Measurements from ENCODE around the gene ADAMTSL1.

Gene ADAMTSL1

GRCh38 chr9:18786196-18786595 is 312.2 kb downstream of the ADAMTSL1 start:
- DNase-seq, result no peak

DNA sequence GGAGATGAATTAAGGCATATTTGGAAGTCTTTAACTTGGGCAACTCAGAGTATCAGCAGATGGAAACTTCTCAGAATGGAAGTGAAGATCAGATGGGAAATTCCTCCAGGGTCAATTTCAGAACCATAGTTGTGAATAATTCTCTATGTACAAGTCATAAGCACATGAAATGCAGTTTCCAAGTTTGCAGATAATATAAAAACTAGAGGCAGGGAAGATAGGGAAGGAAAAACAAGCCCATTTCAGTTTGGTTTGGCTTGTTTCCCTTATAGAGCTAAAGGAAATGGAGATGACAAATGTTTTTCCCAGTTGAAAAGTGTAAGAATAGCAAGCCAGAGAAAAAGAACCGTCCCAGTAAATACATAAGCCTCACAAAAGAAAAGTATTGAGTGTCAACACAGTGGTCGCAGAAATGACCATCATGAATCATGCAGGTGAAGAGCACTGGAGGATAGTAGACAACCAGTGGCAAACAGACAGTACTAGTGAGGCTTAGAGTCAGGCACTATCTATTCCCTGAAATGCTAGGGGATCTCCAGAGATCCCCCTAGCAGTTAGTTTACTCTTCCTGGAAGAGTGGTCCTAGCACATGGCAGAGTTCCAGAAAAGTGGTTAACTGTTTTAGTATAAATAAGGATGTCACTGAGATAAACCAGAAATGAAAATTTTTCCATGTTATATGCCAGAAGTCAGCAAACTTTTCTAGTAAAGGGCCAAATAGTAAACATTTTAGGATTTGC is 313.1 kb downstream of the ADAMTSL1 start:
- DNase-seq, result no peak

DNA sequence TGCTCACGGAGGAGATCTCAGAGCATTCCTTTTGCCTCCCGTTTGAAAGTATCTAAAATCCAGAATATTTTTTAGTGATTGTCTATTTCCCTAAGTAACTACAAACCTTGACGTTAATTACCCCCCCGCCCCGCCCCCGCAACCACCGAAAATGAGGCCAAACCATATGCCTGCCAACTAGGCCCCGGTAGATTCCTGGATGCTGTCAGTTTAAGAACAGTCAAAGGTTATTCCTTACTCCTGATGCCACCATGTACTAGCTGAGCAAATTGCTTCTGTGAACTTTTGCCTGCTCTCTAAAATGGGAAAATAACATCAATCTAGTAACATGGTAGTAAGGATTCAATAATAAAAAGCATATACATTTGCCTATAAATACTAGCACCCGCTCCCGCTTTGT is 314.3 kb downstream of the ADAMTSL1 start:
- DNase-seq, result no peak

GRCh38 chr9:18791074-18791473 is 317.1 kb downstream of the ADAMTSL1 start:
- DNase-seq, result no peak

- DNase-seq, result no peak
Measured at GRCh38 chr9:18793122-18793521, 319.2 kb downstream of the ADAMTSL1 start.

- no peak for DNase-seq
Measured at GRCh38 chr9:18795947-18796671, 322.2 kb downstream of the ADAMTSL1 start.

- no peak for DNase-seq
Measured at GRCh38 chr9:18796696-18797270, 322.8 kb downstream of the ADAMTSL1 start.

DNA sequence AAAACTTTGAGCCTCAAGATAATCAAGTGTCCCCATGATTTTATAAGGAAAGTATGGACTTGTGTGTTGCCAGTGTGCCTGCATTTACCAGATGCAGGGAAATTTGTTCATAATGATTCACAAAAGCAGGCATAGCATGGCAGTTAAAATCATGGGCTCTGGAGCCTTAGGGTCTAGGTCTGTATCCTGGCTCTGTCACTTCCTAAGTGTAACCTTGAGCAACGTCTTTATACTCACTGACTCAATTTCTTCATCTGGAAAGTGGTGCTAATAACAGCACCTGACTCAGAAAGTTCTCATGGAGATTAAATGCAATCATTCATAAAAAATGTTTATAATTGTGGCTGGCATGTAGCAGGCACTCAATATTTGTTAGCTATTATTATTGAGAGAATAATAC is 324.2 kb downstream of the ADAMTSL1 start:
- no peak for DNase-seq

GRCh38 chr9:18798508-18799290 is 324.7 kb downstream of the ADAMTSL1 start:
- no peak for DNase-seq

GRCh38 chr9:18799428-18799827 is 325.5 kb downstream of the ADAMTSL1 start:
- DNase-seq, result no peak

DNA sequence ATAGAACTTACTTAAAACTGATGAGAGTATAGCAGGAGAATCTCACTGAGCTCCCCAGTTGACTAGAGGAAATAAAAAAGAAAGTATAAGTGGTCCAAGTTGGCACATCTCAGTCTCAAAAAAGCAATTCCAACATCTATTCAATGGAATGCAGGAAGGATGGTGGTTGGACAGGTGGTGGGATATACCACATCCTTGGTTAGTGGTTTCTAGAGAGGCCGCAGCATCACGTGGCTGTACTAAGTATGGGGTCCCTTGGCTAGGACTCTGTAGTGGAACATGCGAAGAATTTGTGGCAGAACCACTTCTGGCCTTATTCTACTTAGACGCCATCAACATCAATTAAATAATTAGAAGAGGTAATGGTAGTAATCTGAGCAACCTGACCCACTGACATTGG is 326.6 kb downstream of the ADAMTSL1 start:
- DNase-seq, result no peak

DNA sequence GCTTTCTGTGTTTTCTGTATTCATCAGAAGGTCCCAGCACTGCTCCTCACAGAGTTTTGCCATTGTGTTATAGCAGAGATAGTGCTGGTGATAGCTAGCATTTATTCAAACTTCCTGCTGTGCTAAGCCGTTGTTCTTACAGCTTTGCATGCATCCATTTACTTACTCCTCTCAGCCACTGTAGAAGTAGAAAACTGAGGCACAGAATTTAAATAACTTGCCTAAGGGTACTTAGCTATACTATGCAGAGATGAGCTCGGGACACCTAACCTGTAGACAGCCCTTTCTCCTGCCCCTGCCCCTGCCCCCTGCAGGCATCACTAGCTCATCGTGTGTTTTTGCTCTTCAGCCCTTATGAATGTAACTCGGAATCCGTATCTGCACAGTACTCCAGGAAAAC is 331.4 kb downstream of the ADAMTSL1 start:
- DNase-seq, result no peak

DNA sequence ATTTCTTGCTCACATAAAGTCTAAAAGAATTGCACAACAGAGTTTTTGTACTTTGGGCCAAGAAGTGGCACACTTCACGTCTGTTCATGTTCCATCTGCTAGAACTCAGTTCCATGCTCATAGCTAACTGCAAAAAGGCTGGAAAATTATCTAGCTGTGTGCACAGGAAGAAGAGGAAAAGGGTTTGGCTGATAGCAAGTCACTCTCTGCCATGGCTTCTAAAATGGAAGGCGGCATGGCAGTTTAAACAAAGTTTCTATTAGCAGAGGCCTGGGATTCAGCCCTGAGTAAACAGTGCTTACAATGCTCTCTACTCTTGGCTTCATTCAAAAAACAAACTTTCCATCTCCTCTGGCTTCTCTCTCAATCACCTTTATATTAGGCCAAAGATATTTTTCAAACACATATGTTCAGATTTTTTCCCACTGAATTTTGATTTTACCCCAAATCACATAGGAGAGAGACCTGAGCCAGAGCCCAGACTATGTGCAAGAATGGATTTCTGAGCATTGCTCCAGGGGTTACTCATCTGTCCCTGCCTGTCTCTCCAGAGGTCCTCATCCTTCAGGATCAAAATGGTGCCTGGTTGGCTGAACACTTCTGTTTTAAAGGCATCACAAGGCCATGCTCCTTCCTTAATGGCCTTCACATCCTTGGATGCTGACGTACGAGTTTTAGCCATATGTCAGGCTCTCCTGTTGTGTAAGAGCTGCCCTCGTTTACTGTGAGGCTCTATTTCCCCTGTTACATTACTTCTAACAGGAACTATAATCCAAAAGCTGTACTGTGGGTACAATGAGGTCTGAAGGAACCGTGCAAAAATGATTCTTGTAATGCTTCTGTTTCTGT is 332.5 kb downstream of the ADAMTSL1 start:
- no peak for DNase-seq

- DNase-seq, result no peak
Measured at GRCh38 chr9:18810581-18810980, 336.6 kb downstream of the ADAMTSL1 start.

DNA sequence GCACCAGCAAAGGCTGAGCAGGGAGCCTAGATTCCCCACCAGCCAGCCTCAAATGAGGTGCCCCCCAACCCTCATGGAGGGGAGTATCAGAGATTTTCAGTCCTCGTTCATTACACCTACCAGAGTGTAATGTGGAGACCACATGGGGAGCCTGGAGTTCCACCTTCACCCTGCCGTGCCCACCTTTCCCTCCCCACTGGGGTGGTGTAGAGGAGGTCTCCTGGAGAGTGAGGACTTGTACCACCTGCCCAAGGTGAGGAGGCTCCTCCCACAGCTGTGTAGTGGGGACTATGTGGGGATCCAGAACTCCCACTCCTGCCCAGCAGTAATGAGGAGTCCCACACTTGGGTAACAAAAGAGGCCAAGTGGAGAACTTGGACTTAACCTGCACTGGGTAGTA is 337.2 kb downstream of the ADAMTSL1 start:
- DNase-seq, result no peak

GRCh38 chr9:18819418-18819817 is 345.5 kb downstream of the ADAMTSL1 start:
- DNase-seq, result no peak

GRCh38 chr9:18820566-18821095 is 346.7 kb downstream of the ADAMTSL1 start:
- no peak for DNase-seq

DNA sequence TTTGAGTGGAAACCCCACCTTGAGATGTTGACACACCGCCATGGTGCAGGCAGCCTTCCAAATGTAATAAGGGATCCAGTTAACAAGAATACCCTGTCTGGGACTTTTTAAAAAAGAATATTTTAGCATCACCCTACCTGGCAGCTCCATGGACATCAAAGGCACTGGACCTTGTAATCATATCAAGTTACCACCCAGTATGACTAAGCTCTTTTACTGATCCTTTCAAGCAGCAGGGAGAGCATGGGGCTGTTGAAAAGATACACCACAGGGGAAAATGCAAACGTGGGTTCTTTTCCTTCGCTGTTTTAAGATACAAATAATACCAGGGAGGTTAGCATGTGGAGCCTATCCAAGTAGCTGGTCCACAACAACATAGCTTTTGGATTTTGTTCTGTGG is 347.8 kb downstream of the ADAMTSL1 start:
- no peak for DNase-seq

DNA sequence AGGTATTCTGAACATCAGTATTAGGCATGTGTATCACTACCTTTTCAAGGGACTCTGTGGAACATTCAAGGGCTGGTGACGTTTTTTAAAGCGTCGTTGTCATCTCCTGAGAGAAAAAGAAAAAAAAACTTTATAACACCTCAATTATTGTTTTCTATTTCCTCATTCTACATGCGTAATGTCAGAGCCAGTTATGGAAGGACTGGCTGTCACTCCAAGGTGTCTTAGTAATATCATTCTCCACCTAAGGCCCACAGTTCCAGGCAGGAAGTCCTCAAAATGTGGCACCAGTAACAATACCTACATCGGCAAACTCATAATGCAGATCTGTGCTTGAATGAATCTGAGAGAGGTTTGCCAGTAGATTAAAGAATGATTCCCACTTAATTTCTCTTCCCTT is 348.9 kb downstream of the ADAMTSL1 start:
- no peak for DNase-seq

DNA sequence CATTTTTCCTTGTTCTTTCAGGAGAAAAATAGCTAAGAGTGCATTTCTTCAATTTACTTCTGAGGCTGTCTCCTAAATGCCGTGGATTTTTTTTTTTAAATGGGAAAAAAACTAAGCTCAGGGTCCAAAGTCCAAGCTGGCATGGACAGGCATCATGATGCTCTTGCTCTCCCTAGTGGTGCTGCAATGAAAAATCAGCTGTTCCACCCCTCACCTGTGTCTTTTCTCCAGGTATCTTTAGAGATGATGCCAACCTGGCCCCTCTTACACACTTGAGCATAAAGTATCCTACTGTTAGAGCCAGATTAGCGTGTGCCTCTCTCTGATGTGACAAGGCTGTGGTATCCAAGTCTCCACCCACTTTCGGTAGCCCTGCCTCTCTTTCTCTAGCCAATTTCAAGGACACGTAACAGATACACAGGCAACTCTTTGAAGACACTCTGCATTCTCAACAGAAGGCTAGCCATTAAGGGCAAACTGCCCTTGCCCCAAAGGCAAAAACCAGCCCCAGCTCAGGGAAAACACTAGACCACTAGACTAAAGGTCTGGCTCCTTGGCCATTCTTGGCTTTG is 350.2 kb downstream of the ADAMTSL1 start:
- no peak for DNase-seq

DNA sequence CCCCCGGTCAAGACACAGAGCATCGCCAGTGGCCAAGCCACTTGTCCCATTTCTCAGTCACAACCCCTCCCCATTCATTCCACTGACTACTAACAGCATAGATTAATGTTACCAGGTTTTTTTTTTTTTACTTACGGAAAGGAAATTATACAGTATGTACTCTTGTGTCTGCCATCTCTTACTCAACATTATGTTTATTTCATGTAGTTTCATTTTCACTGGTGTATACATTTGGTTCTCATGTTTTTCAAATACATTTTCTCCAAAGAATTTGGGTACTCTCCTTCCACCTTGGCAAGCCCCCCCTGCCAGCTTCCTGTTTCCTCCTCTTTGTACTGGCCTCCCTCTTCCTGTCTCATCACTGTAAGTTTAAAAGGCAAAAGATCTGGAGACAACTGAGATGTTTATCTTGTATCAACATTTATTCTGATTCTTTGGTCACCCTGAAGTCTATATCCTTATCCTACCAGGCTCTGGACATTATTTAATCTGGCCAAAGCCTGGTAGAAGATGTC is 351.8 kb downstream of the ADAMTSL1 start:
- DNase-seq, result no peak

GRCh38 chr9:18826248-18826647 is 352.3 kb downstream of the ADAMTSL1 start:
- DNase-seq, result no peak
